Measurements from ENCODE around the gene FBXW10B.
"Not testable (repeated sequence)": the region's sequence is repeated elsewhere in the genome, so short reads cannot be mapped to it uniquely, and the experiment has no call there.

FBXW10B gene

GRCh38 chr17:15651583-15652110, 32.1 kb upstream of the FBXW10B start:
- Mint-ChIP-seq H3K4me3 (peak overlapping the region; percentile 69), H3K36me3 (ENCODE audit: low read depth) (peaks cover 26% of the 10 kb centered on the region), H3K4me1 (peaks cover 88% of the 10 kb centered on the region), H3K9me3 (no peaks in the 10 kb centered on the region), H3K27me3 (ENCODE audit: low read depth, poor library complexity) (peaks cover 3% of the 10 kb centered on the region), H3K27ac (peak overlapping the region; percentile 92)
- TF ChIP-seq CTCF (IDR thresholded peaks at IDR 0.05), result no peak
- DNase-seq, result peak; percentile 35

- no peak for TF ChIP-seq CTCF (IDR thresholded peaks at IDR 0.05)
- H3K27ac Mint-ChIP-seq, result peak overlapping the region; percentile 92
- no peak for DNase-seq
- peak overlapping the region; percentile 69 for H3K4me3 Mint-ChIP-seq
- H3K4me1 Mint-ChIP-seq, result peaks cover 86% of the 10 kb centered on the region
- H3K27me3 Mint-ChIP-seq (ENCODE audit: low read depth, poor library complexity), result peaks cover 3% of the 10 kb centered on the region
- peaks cover 19% of the 10 kb centered on the region for H3K36me3 Mint-ChIP-seq (ENCODE audit: low read depth)
- no peaks in the 10 kb centered on the region for H3K9me3 Mint-ChIP-seq
Measured at GRCh38 chr17:15650741-15651582, 31.5 kb upstream of the FBXW10B start.

GRCh38 chr17:15649861-15650421, 30.4 kb upstream of the FBXW10B start:
- Mint-ChIP-seq H3K36me3 (ENCODE audit: low read depth) (peaks cover 23% of the 10 kb centered on the region), H3K4me3 (no peak overlapping the region), H3K4me1 (peaks cover 86% of the 10 kb centered on the region), H3K9me3 (no peaks in the 10 kb centered on the region), H3K27ac (no peak overlapping the region), H3K27me3 (ENCODE audit: low read depth, poor library complexity) (peaks cover 3% of the 10 kb centered on the region)
- DNase-seq, result no peak
- TF ChIP-seq CTCF (IDR thresholded peaks at IDR 0.05), result no peak

GRCh38 chr17:15648386-15648785, 28.9 kb upstream of the FBXW10B start:
- no peaks in the 10 kb centered on the region for H3K9me3 Mint-ChIP-seq
- no peak for TF ChIP-seq CTCF (IDR thresholded peaks at IDR 0.05)
- no peak for DNase-seq
- peak overlapping the region; percentile 48 for H3K4me3 Mint-ChIP-seq
- H3K36me3 Mint-ChIP-seq (ENCODE audit: low read depth), result peaks cover 19% of the 10 kb centered on the region
- peaks cover 73% of the 10 kb centered on the region for H3K4me1 Mint-ChIP-seq
- peaks cover 3% of the 10 kb centered on the region for H3K27me3 Mint-ChIP-seq (ENCODE audit: low read depth, poor library complexity)
- H3K27ac Mint-ChIP-seq, result peak overlapping the region; percentile 95

GRCh38 chr17:15645942-15646312, 26.4 kb upstream of the FBXW10B start:
- H3K9me3 Mint-ChIP-seq, result not testable (repeated sequence)

GRCh38 chr17:15645099-15645941, 25.8 kb upstream of the FBXW10B start:
- Mint-ChIP-seq H3K27ac (peak overlapping the region; percentile 99), H3K36me3 (ENCODE audit: low read depth) (peaks cover 23% of the 10 kb centered on the region), H3K4me3 (peak overlapping the region; percentile 62), H3K4me1 (peaks cover 47% of the 10 kb centered on the region)
- not testable (repeated sequence) for H3K9me3 Mint-ChIP-seq; H3K27me3 Mint-ChIP-seq (ENCODE audit: low read depth, poor library complexity)
- DNase-seq, result peak; percentile 59

More at GRCh38 chr17:15645942-15646312, 26.4 kb upstream of the FBXW10B start:
- H3K27me3 Mint-ChIP-seq (ENCODE audit: low read depth, poor library complexity); DNase-seq: not testable (repeated sequence)
- H3K4me3 Mint-ChIP-seq, result peak overlapping the region; percentile 62
- H3K4me1 Mint-ChIP-seq, result peaks cover 53% of the 10 kb centered on the region
- H3K36me3 Mint-ChIP-seq (ENCODE audit: low read depth), result peaks cover 20% of the 10 kb centered on the region
- peak overlapping the region; percentile 99 for H3K27ac Mint-ChIP-seq

- H3K27me3 Mint-ChIP-seq (ENCODE audit: low read depth, poor library complexity); DNase-seq; H3K4me3 Mint-ChIP-seq; H3K9me3 Mint-ChIP-seq; H3K27ac Mint-ChIP-seq: not testable (repeated sequence)
- peaks cover 31% of the 10 kb centered on the region for H3K36me3 Mint-ChIP-seq (ENCODE audit: low read depth)
- peaks cover 23% of the 10 kb centered on the region for H3K4me1 Mint-ChIP-seq
Measured at GRCh38 chr17:15642505-15643251, 23.2 kb upstream of the FBXW10B start.

GRCh38 chr17:15642014-15642413, 22.5 kb upstream of the FBXW10B start:
- not testable (repeated sequence) for H3K27me3 Mint-ChIP-seq (ENCODE audit: low read depth, poor library complexity); H3K27ac Mint-ChIP-seq; DNase-seq; H3K9me3 Mint-ChIP-seq; H3K4me3 Mint-ChIP-seq
- peaks cover 19% of the 10 kb centered on the region for H3K4me1 Mint-ChIP-seq
- peaks cover 31% of the 10 kb centered on the region for H3K36me3 Mint-ChIP-seq (ENCODE audit: low read depth)

- not testable (repeated sequence) for H3K4me1 Mint-ChIP-seq; H3K9me3 Mint-ChIP-seq; H3K27ac Mint-ChIP-seq; H3K4me3 Mint-ChIP-seq; H3K27me3 Mint-ChIP-seq (ENCODE audit: low read depth, poor library complexity); DNase-seq
- H3K36me3 Mint-ChIP-seq (ENCODE audit: low read depth), result peaks cover 68% of the 10 kb centered on the region
Measured at GRCh38 chr17:15630930-15631453, 11.5 kb upstream of the FBXW10B start.

Measured in nephron progenitor cell (in vitro differentiated cells).